ENCODE measurements around the gene UNCX. TPM values are rescaled to one million over a fixed set of nuclear protein-coding genes. Genes with fewer than 3 reads are reported as not detected.

UNCX gene
- total RNA-seq, 1 experiment from 2014 or later = not detected

DNA sequence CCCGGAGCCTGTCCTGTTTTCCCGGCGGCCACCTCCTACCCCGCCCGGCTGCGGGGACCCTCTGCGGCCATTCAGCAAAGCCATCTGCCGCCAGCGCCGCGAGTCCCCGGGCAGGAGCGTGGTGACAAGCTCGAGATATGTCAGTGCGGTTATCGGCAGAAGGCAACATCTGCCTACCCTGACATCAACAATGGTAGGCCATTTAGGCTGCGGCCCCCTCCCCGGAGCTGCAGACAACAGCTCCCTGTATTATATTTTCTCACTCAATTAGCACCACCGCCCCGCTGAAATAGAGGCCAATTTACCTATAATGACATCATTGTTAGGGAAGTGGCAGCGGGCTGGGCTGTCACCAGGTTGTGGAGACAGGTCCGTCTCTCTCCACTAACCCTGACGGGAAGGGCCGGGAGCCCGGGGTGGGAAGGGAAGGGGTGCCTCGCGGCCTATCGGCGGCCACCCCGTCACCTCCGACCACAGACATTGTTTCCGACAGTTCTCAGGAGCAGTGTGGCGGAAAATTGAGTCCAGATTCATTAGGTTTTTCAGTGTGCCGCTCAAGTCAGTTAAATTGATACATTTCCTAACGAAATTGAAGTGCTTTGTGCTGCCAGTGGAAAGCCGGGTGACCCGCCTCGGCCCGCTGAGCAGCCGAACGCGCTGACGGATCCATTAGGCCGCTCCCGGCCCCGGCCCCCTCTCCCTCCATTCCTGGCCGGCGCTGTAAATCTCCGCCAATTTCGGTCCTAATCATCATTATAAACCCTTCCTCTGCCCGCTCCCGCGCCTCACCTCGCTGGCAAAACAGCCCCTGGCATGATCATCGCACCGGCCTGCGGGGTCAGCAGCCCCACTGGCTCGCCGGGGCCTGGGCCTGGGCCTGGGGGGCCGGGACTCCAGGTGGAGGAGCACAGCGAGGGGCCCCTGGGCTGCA, 43.0 kb downstream of the UNCX start (continued):
- TF ChIP-seq SRF (IDR thresholded peaks at IDR 0.05; ENCODE audit: low read depth) (no peak), ZFX (IDR thresholded peaks at IDR 0.05) (no peak)

GRCh38 chr7:1276626-1277175, 44.0 kb downstream of the UNCX start:
- DNase-seq (ENCODE audit: low read depth, low spot score) (no peak), ATAC-seq (no peak)
- POLR2A ChIA-PET = no interaction called here
- no peaks in the 10 kb centered on the region for H3K27me3 ChIP-seq (ENCODE audit: insufficient read depth, low read length)
- TF ChIP-seq FOSL1 (IDR thresholded peaks at IDR 0.05; ENCODE audit: low read depth) = no peak
- TF ChIP-seq ZNF274 (IDR thresholded peaks at IDR 0.05; ENCODE audit: low read depth, low read length) = no peak
- no peak for TF ChIP-seq ELF1 (IDR thresholded peaks at IDR 0.05; ENCODE audit: borderline replicate concordance, low read depth)
- no peak for TF ChIP-seq EZH2 (IDR thresholded peaks at IDR 0.05)
- no peak for TF ChIP-seq ATF3 (IDR thresholded peaks at IDR 0.05)
- no peak for TF ChIP-seq EZH2phosphoT487 (IDR thresholded peaks at IDR 0.05; ENCODE audit: borderline replicate concordance)
- TF ChIP-seq SP1 (IDR thresholded peaks at IDR 0.05; ENCODE audit: low read depth) = no peak
- no peak for TF ChIP-seq POLR2A (IDR thresholded peaks at IDR 0.05; ENCODE audit: borderline replicate concordance, extremely low read depth, insufficient read depth, insufficient read length)
- no peak for TF ChIP-seq ZFX (IDR thresholded peaks at IDR 0.05)
- no peak for TF ChIP-seq ZBTB33 (IDR thresholded peaks at IDR 0.05; ENCODE audit: extremely low read depth, insufficient replicate concordance, low read length)
- TF ChIP-seq TCF7L2 (IDR thresholded peaks at IDR 0.05; ENCODE audit: borderline replicate concordance, extremely low read depth, insufficient read depth, insufficient read length) = no peak
- no peaks in the 10 kb centered on the region for H4K20me1 ChIP-seq (ENCODE audit: insufficient read depth)
- RAD21 ChIA-PET (ENCODE audit: low non-redundant PET in 1 of 2, low total read pairs in 2 of 2, uncharacterized antibody in 2 of 2, unreplicated experiment in 2 of 2) = no interaction called here
- no peaks in the 10 kb centered on the region for H3K79me2 ChIP-seq (ENCODE audit: insufficient read depth, low read length)
- no peaks in the 10 kb centered on the region for H3K9me2 ChIP-seq (ENCODE audit: insufficient read depth)
- no peak overlapping the region for H3K4me2 ChIP-seq (ENCODE audit: low read length)
- H3K4me3 ChIP-seq (replicated peaks in 1 of 2; ENCODE audit: low read depth in 1 of 2, low read length in 2 of 2) = no peak overlapping the region
- H3K36me3 ChIP-seq (ENCODE audit: control insufficient read depth in 1 of 2, insufficient read depth in 2 of 2, low read length in 2 of 2) = no peaks in the 10 kb centered on the region
- intact Hi-C loops (cut with micrococcal nuclease) = no loop called here
- no peaks in the 10 kb centered on the region for H3K4me1 ChIP-seq (ENCODE audit: control insufficient read depth in 1 of 2, insufficient read depth in 2 of 2, low read length in 2 of 2)
- BruUV-seq (replicated peaks) = no TSS peak
- no peaks in the 10 kb centered on the region for H3K9me3 ChIP-seq (ENCODE audit: control insufficient read depth in 1 of 2, insufficient read depth in 1 of 2, low read depth in 1 of 2, low read length in 2 of 2)
- H3K9ac ChIP-seq (ENCODE audit: low read length) = no peak overlapping the region
- H2AFZ ChIP-seq (ENCODE audit: low read depth, low read length, poor library complexity, severe bottlenecking) = no peak overlapping the region
- H3K27ac ChIP-seq (ENCODE audit: low read depth, low read length) = no peak overlapping the region
- CTCF ChIA-PET = no interaction called here

Data from HCT116 (cell line).